Cardiac muscle cell (in vitro differentiated cells and primary cell): ENCODE data around the gene IQGAP3. TPM values are rescaled to one million over a fixed set of nuclear protein-coding genes. Genes with fewer than 3 reads are reported as not detected.
A peak's percentile ranks its signal among the peaks of the same experiment; 100 is the strongest.

Source experiments
- DNase-seq, 2 donors: peaks; one replicate each; pipeline versions ENCODE4 v3.0.0 to v3.0.0-alpha.2; 2010 to 2017; ENCODE audit warnings: low read depth in 1 of 2, low spot score in 1 of 2
- H3K27ac ChIP-seq: fragments of 200-600 bp; sonication (generic); 2 replicates; pipeline ENCODE4 v1.5.1; 2016
- H3K27me3 ChIP-seq: fragments of 200-600 bp; sonication (generic); 2 replicates; pipeline ENCODE4 v1.6.0; 2016; ENCODE audit warnings: control low read depth
- H3K36me3 ChIP-seq: fragments of 200-600 bp; sonication (generic); 2 replicates; pipeline ENCODE4 v1.5.1; 2016; ENCODE audit warnings: control low read depth
- H3K4me1 ChIP-seq: fragments of 200-600 bp; sonication (generic); 2 replicates; pipeline ENCODE4 v1.8.1; 2017; ENCODE audit warnings: low read depth, mild to moderate bottlenecking, mixed run types
- H3K4me3 ChIP-seq: fragments of 200-600 bp; sonication (generic); 2 replicates; pipeline ENCODE4 v1.5.1; 2016; ENCODE audit warnings: mild to moderate bottlenecking
- H3K9me3 ChIP-seq: fragments of 200-600 bp; sonication (generic); 2 replicates; pipeline ENCODE4 v1.5.1; 2017; ENCODE audit warnings: low read depth, mild to moderate bottlenecking, control low read depth
- polyA plus RNA-seq: library from polyadenylated mRNA; unstranded; fragments of >200 nt; fragmentation: Nextera tagmentation; extraction: Ambion mirVana; gene quantifications from 2 replicates; pipeline ENCODE4 v1.2.1, GENCODE V29; 2016
- total RNA-seq: library from RNA; depleted of rRNA; stranded (reverse); fragments of >200 nt; gene quantifications from 2 replicates; pipeline ENCODE4 v1.2.3, GENCODE V29; 2016
- TF ChIP-seq, protein P1 (sequence below): IDR thresholded peaks from 2 replicates; pipeline ENCODE4 v1.5.1; 2012; ENCODE audit warnings: low read depth, mild to moderate bottlenecking, low read length

Gene IQGAP3
- total and polyA plus RNA-seq, 2 experiments from 2014 or later = 0.95 to 31.8 TPM

DNA sequence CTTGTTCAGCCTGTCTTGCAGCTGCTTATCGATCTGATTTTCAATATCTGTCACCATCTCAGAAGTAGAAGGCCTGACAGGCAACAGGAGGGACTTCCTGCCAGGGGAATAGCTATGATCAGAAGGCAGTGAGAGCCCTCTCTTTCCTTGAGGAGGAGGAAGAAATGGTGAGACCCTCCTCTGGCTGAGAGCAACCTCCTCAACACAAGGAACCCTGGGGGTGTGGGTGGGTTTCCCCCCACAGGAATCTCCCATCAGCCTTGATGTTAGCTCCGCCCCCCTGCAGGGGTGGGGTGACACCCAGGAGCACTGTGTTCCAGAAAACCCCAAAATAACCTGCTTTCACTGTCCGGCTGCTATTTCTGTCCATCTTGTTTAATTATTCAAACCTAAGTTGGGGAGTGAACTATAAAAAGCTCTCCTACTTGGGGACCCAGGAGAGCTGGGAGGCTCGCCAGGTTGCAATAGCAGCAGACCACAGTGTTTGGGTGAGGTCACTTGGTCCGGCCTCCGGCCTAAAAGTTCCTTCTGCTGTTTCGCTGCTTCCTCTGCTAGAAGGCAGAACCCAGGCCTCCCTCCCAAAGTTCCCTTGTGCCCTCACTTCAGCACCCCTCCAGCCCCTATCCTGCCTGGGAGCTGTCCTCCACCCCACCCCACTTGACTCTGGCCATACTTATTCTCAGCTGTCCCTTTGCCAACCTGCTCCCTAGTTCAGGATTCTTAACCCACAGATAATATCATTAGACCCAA lies 64.0 kb downstream of the IQGAP3 start:
- Histone ChIP-seq H3K4me1 (peaks cover 34% of the 10 kb centered on the region), H3K4me3 (no peak overlapping the region), H3K9me3 (no peaks in the 10 kb centered on the region), H3K27ac (peak overlapping the region; percentile 71), H3K36me3 (no peaks in the 10 kb centered on the region), H3K27me3 (no peaks in the 10 kb centered on the region)
- DNase-seq = peak in 1 of 2 donors; percentile 27
- TF ChIP-seq, protein P1, sequence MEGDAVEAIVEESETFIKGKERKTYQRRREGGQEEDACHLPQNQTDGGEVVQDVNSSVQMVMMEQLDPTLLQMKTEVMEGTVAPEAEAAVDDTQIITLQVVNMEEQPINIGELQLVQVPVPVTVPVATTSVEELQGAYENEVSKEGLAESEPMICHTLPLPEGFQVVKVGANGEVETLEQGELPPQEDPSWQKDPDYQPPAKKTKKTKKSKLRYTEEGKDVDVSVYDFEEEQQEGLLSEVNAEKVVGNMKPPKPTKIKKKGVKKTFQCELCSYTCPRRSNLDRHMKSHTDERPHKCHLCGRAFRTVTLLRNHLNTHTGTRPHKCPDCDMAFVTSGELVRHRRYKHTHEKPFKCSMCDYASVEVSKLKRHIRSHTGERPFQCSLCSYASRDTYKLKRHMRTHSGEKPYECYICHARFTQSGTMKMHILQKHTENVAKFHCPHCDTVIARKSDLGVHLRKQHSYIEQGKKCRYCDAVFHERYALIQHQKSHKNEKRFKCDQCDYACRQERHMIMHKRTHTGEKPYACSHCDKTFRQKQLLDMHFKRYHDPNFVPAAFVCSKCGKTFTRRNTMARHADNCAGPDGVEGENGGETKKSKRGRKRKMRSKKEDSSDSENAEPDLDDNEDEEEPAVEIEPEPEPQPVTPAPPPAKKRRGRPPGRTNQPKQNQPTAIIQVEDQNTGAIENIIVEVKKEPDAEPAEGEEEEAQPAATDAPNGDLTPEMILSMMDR = no peak

DNA sequence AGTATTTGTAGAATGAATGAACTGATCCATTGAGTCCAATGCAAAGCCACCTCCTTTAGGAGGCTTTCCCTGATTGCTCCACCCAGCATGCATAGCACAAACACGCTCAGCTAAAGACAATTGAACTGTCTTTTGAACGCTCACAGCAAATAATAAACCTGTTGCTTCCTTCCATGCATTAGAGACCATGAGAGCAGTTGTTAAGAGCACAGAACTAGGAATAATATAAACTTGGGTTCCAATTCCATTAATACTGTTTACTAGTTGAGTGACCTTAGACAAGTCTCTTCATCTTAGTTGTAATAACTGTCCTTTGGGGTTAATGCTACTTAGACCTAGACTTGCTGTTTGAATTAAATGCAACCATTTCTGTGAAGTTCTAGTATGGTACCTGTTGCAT lies 65.9 kb downstream of the IQGAP3 start:
- Histone ChIP-seq H3K27ac (no peak overlapping the region), H3K27me3 (no peaks in the 10 kb centered on the region), H3K4me1 (peaks cover 53% of the 10 kb centered on the region), H3K4me3 (no peak overlapping the region), H3K36me3 (no peaks in the 10 kb centered on the region), H3K9me3 (no peaks in the 10 kb centered on the region)
- TF ChIP-seq, protein P1 = no peak
- no peak for DNase-seq

DNA sequence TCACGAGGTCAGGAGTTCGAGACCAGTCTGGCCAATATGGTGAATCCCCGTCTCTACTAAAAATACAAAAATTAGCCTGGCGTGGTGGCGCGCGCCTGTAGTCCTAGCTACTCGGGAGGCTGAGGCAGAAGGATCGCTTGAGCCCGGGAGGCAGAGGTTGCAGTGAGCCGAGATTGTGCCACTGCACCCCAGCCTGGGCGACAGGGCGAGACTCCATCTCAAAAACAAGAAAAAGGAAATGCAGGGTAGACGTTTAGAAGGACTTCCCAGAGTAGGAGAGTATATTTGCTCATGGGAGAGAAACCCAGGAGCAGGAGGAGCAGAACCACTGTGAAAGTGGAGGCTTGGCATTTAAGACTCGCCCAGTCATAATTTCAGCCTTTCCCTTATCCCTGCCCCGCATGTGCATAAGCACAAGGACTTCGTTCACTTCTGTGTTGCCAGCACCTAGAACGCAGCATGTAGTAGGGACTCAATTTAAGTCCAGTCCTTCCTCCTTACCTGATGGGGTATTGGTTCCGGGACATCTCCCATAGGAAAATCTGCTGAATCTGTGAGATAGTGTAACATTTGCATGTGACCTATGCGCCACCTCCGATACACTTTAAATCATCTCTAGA lies 66.6 kb downstream of the IQGAP3 start:
- no peaks in the 10 kb centered on the region for H3K27me3 ChIP-seq
- H3K36me3 ChIP-seq = no peaks in the 10 kb centered on the region
- no peaks in the 10 kb centered on the region for H3K9me3 ChIP-seq
- no peak overlapping the region for H3K4me3 ChIP-seq
- peaks cover 54% of the 10 kb centered on the region for H3K4me1 ChIP-seq
- no peak for DNase-seq
- TF ChIP-seq, protein P1 = no peak
- peak overlapping the region; percentile 99 for H3K27ac ChIP-seq

DNA sequence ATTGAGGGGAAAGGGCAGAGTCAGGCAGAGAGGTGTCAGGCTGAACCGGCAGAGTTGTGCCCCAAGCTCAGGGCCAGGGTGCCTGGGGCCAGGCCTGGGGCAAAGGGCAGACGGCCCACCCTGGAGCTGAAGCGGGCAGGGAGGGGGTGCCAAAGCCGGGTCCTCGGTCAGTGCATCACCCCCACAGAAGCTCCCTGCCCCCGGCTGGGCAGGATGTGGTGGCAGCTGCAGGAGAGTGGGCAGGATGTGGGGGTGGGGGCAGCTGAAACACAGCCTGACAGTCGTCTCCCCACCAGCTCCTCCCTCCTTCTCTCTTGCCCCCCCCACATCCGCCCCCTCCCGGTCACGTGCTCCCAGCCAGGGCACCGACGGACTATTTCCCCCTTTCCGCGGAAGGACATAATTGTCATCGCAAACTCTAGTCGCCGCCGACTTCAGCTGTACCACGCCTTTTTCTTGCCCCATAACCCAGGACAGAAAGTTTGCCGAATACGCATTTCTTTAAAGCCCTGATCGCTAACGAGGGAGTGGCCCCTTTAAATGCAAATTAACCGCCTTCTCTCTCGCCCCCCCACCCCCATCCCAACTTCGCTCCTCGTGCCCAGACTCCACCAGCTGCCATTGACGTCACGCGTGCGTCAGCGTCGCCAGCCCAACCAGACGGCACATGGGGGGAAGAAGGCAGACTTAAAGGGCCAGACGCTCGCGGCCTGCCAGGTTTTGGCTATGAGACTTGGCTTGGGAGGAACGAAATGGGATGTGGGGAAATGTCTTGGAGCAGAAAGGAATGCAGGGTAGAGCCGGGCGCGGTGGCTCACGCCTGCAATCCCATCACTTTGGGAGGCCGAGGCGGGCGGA lies 67.3 kb downstream of the IQGAP3 start:
- TF ChIP-seq, protein P1 = no peak
- Histone ChIP-seq H3K27me3 (no peaks in the 10 kb centered on the region), H3K4me3 (peak overlapping the region; percentile 14), H3K36me3 (no peaks in the 10 kb centered on the region), H3K4me1 (peaks cover 54% of the 10 kb centered on the region), H3K27ac (peak overlapping the region; percentile 99), H3K9me3 (no peaks in the 10 kb centered on the region)
- peak; percentile 97 to 100 for DNase-seq

DNA sequence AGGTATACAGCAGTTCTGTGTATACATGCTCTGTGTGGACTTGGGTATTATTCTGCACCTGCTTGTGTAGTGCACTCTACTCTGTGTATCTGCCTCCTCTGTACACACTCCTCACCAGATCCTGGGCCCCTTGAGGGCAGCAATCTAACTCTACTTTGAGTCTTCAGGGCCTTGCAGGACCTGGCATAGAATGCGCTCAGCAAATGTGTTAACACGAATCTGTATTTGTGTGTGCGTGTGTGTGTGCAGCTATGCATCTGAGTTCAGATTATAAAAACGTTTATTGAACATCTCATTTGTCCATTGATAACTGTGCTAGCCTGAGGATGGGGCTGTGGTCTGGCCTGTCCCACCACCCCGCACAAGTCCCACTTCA lies 67.9 kb downstream of the IQGAP3 start:
- TF ChIP-seq, protein P1 = no peak
- no peaks in the 10 kb centered on the region for H3K27me3 ChIP-seq
- peaks cover 54% of the 10 kb centered on the region for H3K4me1 ChIP-seq
- peak overlapping the region; percentile 99 for H3K27ac ChIP-seq
- H3K36me3 ChIP-seq = no peaks in the 10 kb centered on the region
- H3K4me3 ChIP-seq = peak overlapping the region; percentile 14
- peak in 1 of 2 donors; percentile 30 for DNase-seq
- no peaks in the 10 kb centered on the region for H3K9me3 ChIP-seq
